ENCODE results near the gene PDE4B.

The PDE4B gene

GRCh38 chr1:65890201-65890843, 97.6 kb downstream of the PDE4B start:
- no peak for DNase-seq

GRCh38 chr1:65894738-65895605, 102.3 kb downstream of the PDE4B start:
- no peak for DNase-seq

- DNase-seq = no peak
Observed at GRCh38 chr1:65896721-65897120, 104.0 kb downstream of the PDE4B start.

GRCh38 chr1:65897485-65897884, 104.8 kb downstream of the PDE4B start:
- no peak for DNase-seq

- DNase-seq = no peak
Observed at GRCh38 chr1:65904681-65905083, 112.0 kb downstream of the PDE4B start.

GRCh38 chr1:65910432-65910831, 117.7 kb downstream of the PDE4B start:
- DNase-seq = no peak

- no peak for DNase-seq
Observed at GRCh38 chr1:65911679-65912078, 119.0 kb downstream of the PDE4B start.

GRCh38 chr1:65918564-65918963, 125.9 kb downstream of the PDE4B start:
- DNase-seq = no peak

GRCh38 chr1:65921446-65921845, 128.8 kb downstream of the PDE4B start:
- DNase-seq = no peak

- DNase-seq = no peak
Observed at GRCh38 chr1:65924471-65924870, 131.8 kb downstream of the PDE4B start.

GRCh38 chr1:65938506-65938905, 145.8 kb downstream of the PDE4B start:
- DNase-seq = no peak

- no peak for DNase-seq
Observed at GRCh38 chr1:65939191-65939590, 146.5 kb downstream of the PDE4B start.

- DNase-seq = no peak
Observed at GRCh38 chr1:65939636-65940035, 146.9 kb downstream of the PDE4B start.

- no peak for DNase-seq
Observed at GRCh38 chr1:65940126-65940525, 147.4 kb downstream of the PDE4B start.

GRCh38 chr1:65942476-65942875, 149.8 kb downstream of the PDE4B start:
- no peak for DNase-seq

- no peak for DNase-seq
Observed at GRCh38 chr1:65946376-65946775, 153.7 kb downstream of the PDE4B start.

- DNase-seq = no peak
Observed at GRCh38 chr1:65946960-65947359, 154.3 kb downstream of the PDE4B start.

- DNase-seq = no peak
Observed at GRCh38 chr1:65948609-65949229, 156.0 kb downstream of the PDE4B start.

- DNase-seq = no peak
Observed at GRCh38 chr1:65949230-65949626, 156.5 kb downstream of the PDE4B start.

GRCh38 chr1:65949933-65950332, 157.2 kb downstream of the PDE4B start:
- no peak for DNase-seq

- no peak for DNase-seq
Observed at GRCh38 chr1:65952696-65953095, 160.0 kb downstream of the PDE4B start.

- no peak for DNase-seq
Observed at GRCh38 chr1:65953170-65953569, 160.5 kb downstream of the PDE4B start.

- DNase-seq = no peak
Observed at GRCh38 chr1:65955071-65955470, 162.4 kb downstream of the PDE4B start.

- DNase-seq = no peak
Observed at GRCh38 chr1:65955503-65955902, 162.8 kb downstream of the PDE4B start.
